GM23338 (cell line): ENCODE measurements around the gene MGRN1. TPM values are rescaled to one million over a fixed set of nuclear protein-coding genes. Genes with fewer than 3 reads are reported as not detected.
A peak's percentile ranks its signal among the peaks of the same experiment; 100 is the strongest.

Source experiments
- ATAC-seq: fragments of 200-7000 bp; cut with Tn5 transposase; 3 replicates; pipeline ENCODE4 v1.9.1; 2020
- DNase-seq: peaks from one replicate; pipeline ENCODE4 v3.0.0-alpha.2; 2015; ENCODE audit warnings: low spot score
- H2AFZ ChIP-seq: fragments of 200-600 bp; sonication (generic); 2 replicates; pipeline ENCODE4 v1.8.0; 2016; ENCODE audit warnings: antibody characterized with exemption, mild to moderate bottlenecking, moderate library complexity
- H3F3A ChIP-seq: fragments of 200-600 bp; sonication (generic); replicated peaks from 2 replicates; pipeline ENCODE4 v1.8.0; 2017; ENCODE audit warnings: antibody characterized with exemption, mixed run types, low read depth
- H3K27ac ChIP-seq: fragments of 200-600 bp; sonication (generic); 2 replicates; pipeline ENCODE4 v1.6.1; 2016; ENCODE audit warnings: low read depth
- H3K27me3 ChIP-seq: fragments of 200-600 bp; sonication (generic); 2 replicates; pipeline ENCODE4 v1.8.0; 2016; ENCODE audit warnings: mild to moderate bottlenecking, mixed run types, moderate library complexity; ENCODE audit not compliant: insufficient read depth
- H3K36me3 ChIP-seq: fragments of 200-600 bp; sonication (generic); 2 replicates; pipeline ENCODE4 v1.8.0; 2016; ENCODE audit warnings: mild to moderate bottlenecking; ENCODE audit not compliant: insufficient read depth
- H3K4me1 ChIP-seq: fragments of 200-600 bp; sonication (generic); 2 replicates; pipeline ENCODE4 v1.8.0; 2016; ENCODE audit warnings: mild to moderate bottlenecking, moderate library complexity; ENCODE audit not compliant: insufficient read depth
- H3K4me2 ChIP-seq: fragments of 200-600 bp; sonication (generic); 2 replicates; pipeline ENCODE4 v1.7.1; 2017; ENCODE audit warnings: mixed run types
- H3K4me3 ChIP-seq: fragments of 200-600 bp; sonication (generic); 2 replicates; pipeline ENCODE4 v1.6.1; 2016; ENCODE audit warnings: mixed run types
- H3K79me2 ChIP-seq: fragments of 200-600 bp; sonication (generic); replicated peaks from 2 replicates; pipeline ENCODE4 v1.8.0; 2017; ENCODE audit warnings: mild to moderate bottlenecking; ENCODE audit not compliant: insufficient read depth
- H3K9me2 ChIP-seq: fragments of 200-600 bp; sonication (generic); 2 replicates; pipeline ENCODE4 v1.8.0; 2017; ENCODE audit not compliant: insufficient read depth
- H4K20me1 ChIP-seq: fragments of 200-600 bp; sonication (generic); replicated peaks from 2 replicates; pipeline ENCODE4 v1.8.0; 2017; ENCODE audit warnings: mild to moderate bottlenecking; ENCODE audit not compliant: insufficient read depth
- H3K27ac Mint-ChIP-seq: 2 replicates; pipeline ENCODE4 v1.8.0; 2020; ENCODE audit warnings: inconsistent platforms, mild to moderate bottlenecking, moderate library complexity, mixed read lengths
- H3K27me3 Mint-ChIP-seq: 3 replicates; pipeline ENCODE4 v1.8.0; 2022; ENCODE audit warnings: low read depth, mild to moderate bottlenecking, moderate library complexity, mixed read lengths, inconsistent platforms; ENCODE audit not compliant: insufficient read depth, poor library complexity
- H3K36me3 Mint-ChIP-seq: 3 replicates; pipeline ENCODE4 v1.8.0; 2021; ENCODE audit warnings: low read depth, mild to moderate bottlenecking, inconsistent platforms, moderate library complexity, mixed read lengths
- H3K4me1 Mint-ChIP-seq: 3 replicates; pipeline ENCODE4 v1.8.0; 2020; ENCODE audit warnings: mild to moderate bottlenecking, inconsistent platforms, mixed read lengths
- H3K4me3 Mint-ChIP-seq: 3 replicates; pipeline ENCODE4 v1.8.0; 2021; ENCODE audit warnings: moderate library complexity, mild to moderate bottlenecking, inconsistent platforms, mixed read lengths
- H3K9me3 Mint-ChIP-seq: 3 replicates; pipeline ENCODE4 v1.8.0; 2020; ENCODE audit warnings: moderate library complexity, mild to moderate bottlenecking, inconsistent platforms, mixed read lengths
- CREB1 ChIP-seq: fragments of 250-450 bp; sonication (Bioruptor Pico); IDR thresholded peaks from 2 replicates; pipeline ENCODE4 v1.5.0; 2020; ENCODE audit warnings: low read depth, mild to moderate bottlenecking, moderate library complexity
- CTCF ChIP-seq, 2 experiments: fragments of 200-600 bp in 1 of 2; sonication (generic) in 1 of 2; conservative IDR thresholded peaks; 2 replicates each; pipeline versions ENCODE4 v1.5.1 to v1.6.1; 2016 to 2017; ENCODE audit warnings: antibody characterized with exemption in 2 of 2, low read depth in 2 of 2, mild to moderate bottlenecking in 2 of 2, moderate library complexity in 1 of 2
- ETS1 ChIP-seq: IDR thresholded peaks from 2 replicates; pipeline ENCODE4 v1.6.1; 2016; ENCODE audit warnings: antibody characterized with exemption
- EZH2 ChIP-seq: fragments of 200-600 bp; sonication (generic); IDR thresholded peaks from one replicate; pipeline ENCODE4 v1.8.0; 2017; ENCODE audit warnings: antibody characterized with exemption, mild to moderate bottlenecking, low read depth; ENCODE audit not compliant: unreplicated experiment
- EZH2phosphoT487 ChIP-seq: fragments of 200-600 bp; sonication (generic); IDR thresholded peaks from one replicate; pipeline ENCODE4 v1.8.1; 2018; ENCODE audit warnings: antibody characterized with exemption; ENCODE audit not compliant: unreplicated experiment
- JUNB ChIP-seq: IDR thresholded peaks from one replicate; pipeline ENCODE4 v1.6.1; 2016; ENCODE audit warnings: antibody characterized with exemption; ENCODE audit not compliant: unreplicated experiment
- NANOG ChIP-seq: IDR thresholded peaks from 2 replicates; pipeline ENCODE4 v1.6.1; 2016; ENCODE audit warnings: antibody characterized with exemption, borderline replicate concordance
- POLR2AphosphoS5 ChIP-seq: IDR thresholded peaks from 2 replicates; pipeline ENCODE4 v1.6.1; 2016; ENCODE audit warnings: antibody characterized with exemption, low read depth
- REST ChIP-seq: IDR thresholded peaks from one replicate; pipeline ENCODE4 v1.6.1; 2018; ENCODE audit warnings: antibody characterized with exemption; ENCODE audit not compliant: unreplicated experiment
- STAT1 ChIP-seq: IDR thresholded peaks from one replicate; pipeline ENCODE4 v1.6.1; 2016; ENCODE audit warnings: antibody characterized with exemption; ENCODE audit not compliant: unreplicated experiment
- ZNF114 ChIP-seq: fragments of 250-450 bp; sonication (Bioruptor Pico); IDR thresholded peaks from 2 replicates; pipeline ENCODE4 v1.5.0; 2020; ENCODE audit warnings: mild to moderate bottlenecking, moderate library complexity
- ZNF331 ChIP-seq: fragments of 250-450 bp; sonication (Bioruptor Pico); IDR thresholded peaks from 2 replicates; pipeline ENCODE4 v1.5.0; 2020; ENCODE audit warnings: low read depth, mild to moderate bottlenecking, moderate library complexity
- ZNF462 ChIP-seq: fragments of 250-450 bp; sonication (Bioruptor Pico); IDR thresholded peaks from 2 replicates; pipeline ENCODE4 v1.5.0; 2020; ENCODE audit warnings: mild to moderate bottlenecking, moderate library complexity
- polyA plus RNA-seq: library from polyadenylated mRNA; unstranded; fragments of >200 nt; fragmentation: Nextera tagmentation; extraction: Ambion mirVana; gene quantifications from 2 replicates; pipeline ENCODE4 v1.2.1, GENCODE V29; 2016
- total RNA-seq: library from RNA; depleted of rRNA; stranded (reverse); fragments of >200 nt; shearing (Covaris generic); gene quantifications from 2 replicates; pipeline ENCODE4 v1.2.3, GENCODE V29; 2014

Gene MGRN1
- total and polyA plus RNA-seq, 2 experiments from 2014 or later, result 13.1 to 71.8 TPM

- H3K4me2 ChIP-seq, result no peak overlapping the region
- no peaks in the 10 kb centered on the region for H3K36me3 ChIP-seq
- peaks cover 91% of the 10 kb centered on the region for H3K79me2 ChIP-seq
- Mint-ChIP-seq H3K27ac (0 out of 2 replicates have a peak overlapping the region, but pooled peaks have one; percentile 40), H3K4me3 (no peak overlapping the region), H3K4me1 (peaks cover 6% of the 10 kb centered on the region; the same call in 2 of the 3 replicates), H3K9me3 (no peaks in the 10 kb centered on the region), H3K36me3 (no peaks in the 10 kb centered on the region; the same call in 1 of the 3 replicates), H3K27me3 (peaks cover 9% of the 10 kb centered on the region)
- TF ChIP-seq JUNB (no peak), ETS1 (no peak), POLR2AphosphoS5 (no peak), ZNF462 (CRISPR knock-in tag) (no peak), CREB1 (CRISPR knock-in tag) (no peak), ZNF114 (CRISPR knock-in tag) (no peak), STAT1 (no peak), CTCF (conservative IDR thresholded peaks at IDR 0.05; ENCODE audit: low read depth in 2 of 2) (no peak), EZH2phosphoT487 (no peak), EZH2 (no peak), NANOG (no peak), ZNF331 (CRISPR knock-in tag) (no peak), REST (no peak)
- no peaks in the 10 kb centered on the region for H3K4me1 ChIP-seq
- ATAC-seq (no peak), DNase-seq (no peak)
- H3K27me3 ChIP-seq, result no peaks in the 10 kb centered on the region
- H3F3A ChIP-seq, result no peaks in the 10 kb centered on the region
- peak overlapping the region; percentile 45; the same call in 1 of the 2 replicates for H3K27ac ChIP-seq
- H4K20me1 ChIP-seq, result peaks cover 10% of the 10 kb centered on the region
- H2AFZ ChIP-seq, result no peak overlapping the region
- H3K9me2 ChIP-seq, result no peaks in the 10 kb centered on the region
- no peak overlapping the region for H3K4me3 ChIP-seq
Observed at GRCh38 chr16:4634768-4635167, 10.1 kb downstream of the MGRN1 start.
